PC-9 (cell line): ENCODE measurements around the gene HOXA11. TPM values are rescaled to one million over a fixed set of nuclear protein-coding genes. Genes with fewer than 3 reads are reported as not detected.

Experiments used
- BruUV-seq: library from RNA; stranded (reverse); fragments of 400-500 nt; replicated peaks from 2 replicates; lab custom pipeline; 2021; lab: Mats Ljungman, UMichigan
- CTCF ChIA-PET: fragments of 300-600 bp; sonication (Branson Sonifier 250); formaldehyde crosslinking; loops from one replicate; lab custom pipeline; 2022; ENCODE audit warnings: antibody characterized with exemption; lab: Charles Lee
- POLR2A ChIA-PET: fragments of 300-600 bp; sonication (Branson Sonifier 250); formaldehyde crosslinking; loops from one replicate; lab custom pipeline; 2022; ENCODE audit warnings: antibody characterized with exemption; ENCODE audit not compliant: unreplicated experiment; lab: Charles Lee
- DNase-seq, 2 experiments: peaks; one replicate each; pipeline versions ENCODE4 v3.0.0 to v3.0.0-alpha.2; 2015 to 2022; ENCODE audit warnings: mixed read lengths in 1 of 2
- H2AFZ ChIP-seq: fragments of 200-600 bp; sonication (generic); 2 replicates; pipeline ENCODE4 v1.8.1; 2017; ENCODE audit warnings: antibody characterized with exemption
- H3F3A ChIP-seq: fragments of 200-600 bp; sonication (generic); 2 replicates; pipeline ENCODE4 v1.8.1; 2017; ENCODE audit warnings: antibody characterized with exemption, mild to moderate bottlenecking, low read depth; ENCODE audit not compliant: insufficient read depth
- H3K27ac ChIP-seq: fragments of 200-600 bp; sonication (generic); 2 replicates; pipeline ENCODE4 v1.6.1; 2016; ENCODE audit warnings: mixed run types
- H3K27me3 ChIP-seq: fragments of 200-600 bp; sonication (generic); 2 replicates; pipeline ENCODE4 v1.6.1; 2016; ENCODE audit warnings: low read depth, mixed run types; ENCODE audit not compliant: insufficient read depth
- H3K36me3 ChIP-seq: fragments of 200-600 bp; sonication (generic); 2 replicates; pipeline ENCODE4 v1.6.1; 2016; ENCODE audit warnings: low read depth, mixed run types
- H3K4me1 ChIP-seq: fragments of 200-600 bp; sonication (generic); replicated peaks from 2 replicates; pipeline ENCODE4 v1.6.1; 2016; ENCODE audit warnings: mixed run types; ENCODE audit not compliant: insufficient read depth
- H3K4me2 ChIP-seq: fragments of 200-600 bp; sonication (generic); 2 replicates; pipeline ENCODE4 v1.6.1; 2017; ENCODE audit warnings: mixed run types
- H3K4me3 ChIP-seq: fragments of 200-600 bp; sonication (generic); 2 replicates; pipeline ENCODE4 v1.6.1; 2016; ENCODE audit warnings: mixed run types
- H3K79me2 ChIP-seq: fragments of 200-600 bp; sonication (generic); 2 replicates; pipeline ENCODE4 v1.6.1; 2017; ENCODE audit warnings: low read depth, mixed run types
- H3K9me2 ChIP-seq: fragments of 200-600 bp; sonication (generic); 2 replicates; pipeline ENCODE4 v1.8.1; 2017; ENCODE audit warnings: mild to moderate bottlenecking; ENCODE audit not compliant: insufficient read depth
- H3K9me3 ChIP-seq: fragments of 200-600 bp; sonication (generic); 2 replicates; pipeline ENCODE4 v1.8.1; 2016; ENCODE audit warnings: low read depth; ENCODE audit not compliant: insufficient read depth
- H4K20me1 ChIP-seq: fragments of 200-600 bp; sonication (generic); 2 replicates; pipeline ENCODE4 v1.8.1; 2017; ENCODE audit not compliant: insufficient read depth
- EZH2 ChIP-seq: fragments of 200-600 bp; sonication (generic); IDR thresholded peaks from 2 replicates; pipeline ENCODE4 v1.8.0; 2017; ENCODE audit warnings: antibody characterized with exemption, low read depth
- intact Hi-C: fragments of 100-400 bp; cut with micrococcal nuclease; formaldehyde crosslinking; loops from one replicate; pipeline ENCODE4 v1.10.0; 2022; ENCODE audit not compliant: unreplicated experiment
- total RNA-seq: library from RNA; stranded (reverse); gene quantifications from 2 replicates; pipeline ENCODE4 v1.2.3, GENCODE V29; 2021
- TF ChIP-seq, protein P1 (sequence below): fragments of 200-600 bp; sonication (generic); conservative IDR thresholded peaks from 2 replicates; pipeline ENCODE4 v1.6.1; 2017; ENCODE audit warnings: mixed run types, antibody characterized with exemption, mild to moderate bottlenecking, moderate library complexity

The HOXA11 gene
- total RNA-seq, 1 experiment from 2014 or later: 0.26 TPM

DNA sequence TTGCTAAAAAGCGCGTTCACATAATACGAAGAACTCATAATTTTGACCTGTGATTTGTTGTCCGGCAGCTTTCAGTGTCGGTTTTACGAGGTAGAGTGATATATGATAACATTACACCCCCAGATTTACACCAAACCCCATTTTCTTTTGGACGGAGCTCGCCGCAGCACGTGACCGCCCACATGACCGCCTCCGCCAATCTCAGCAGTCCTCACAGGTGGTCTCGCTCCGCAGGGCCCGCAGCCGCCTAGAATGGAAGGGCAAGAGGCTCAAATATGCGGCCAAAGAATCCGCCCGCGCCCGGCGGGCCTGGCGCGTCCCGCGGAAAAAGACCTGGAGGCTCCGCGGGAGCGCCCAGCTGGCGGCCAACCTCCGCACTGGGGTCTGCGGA is 28.5 kb downstream of the HOXA11 start, which contains the start of gene HOXA7:
HOXA7 (minus strand) TSS at position 168 of the 391 bp plus-strand sequence; CDS start at position 38, 130 bp downstream.
- Histone ChIP-seq H3K27ac (no peak within 1 kb of the TSS), H3F3A (no peaks in the 10 kb centered on the region), H3K9me3 (no peaks in the 10 kb centered on the region), H2AFZ (no peak within 1 kb of the TSS), H4K20me1 (no peaks in the 10 kb centered on the region), H3K4me3 (no peak within 1 kb of the TSS), H3K9me2 (no peaks in the 10 kb centered on the region), H3K27me3 (no peaks in the 10 kb centered on the region), H3K79me2 (no peaks in the 10 kb centered on the region), H3K4me2 (no peak within 1 kb of the TSS), H3K4me1 (0 out of 2 replicates have a peak, but pooled peaks cover 3% of the 10 kb centered on the region), H3K36me3 (no peaks in the 10 kb centered on the region)
- no TSS peak for BruUV-seq
- TF ChIP-seq, protein P1, sequence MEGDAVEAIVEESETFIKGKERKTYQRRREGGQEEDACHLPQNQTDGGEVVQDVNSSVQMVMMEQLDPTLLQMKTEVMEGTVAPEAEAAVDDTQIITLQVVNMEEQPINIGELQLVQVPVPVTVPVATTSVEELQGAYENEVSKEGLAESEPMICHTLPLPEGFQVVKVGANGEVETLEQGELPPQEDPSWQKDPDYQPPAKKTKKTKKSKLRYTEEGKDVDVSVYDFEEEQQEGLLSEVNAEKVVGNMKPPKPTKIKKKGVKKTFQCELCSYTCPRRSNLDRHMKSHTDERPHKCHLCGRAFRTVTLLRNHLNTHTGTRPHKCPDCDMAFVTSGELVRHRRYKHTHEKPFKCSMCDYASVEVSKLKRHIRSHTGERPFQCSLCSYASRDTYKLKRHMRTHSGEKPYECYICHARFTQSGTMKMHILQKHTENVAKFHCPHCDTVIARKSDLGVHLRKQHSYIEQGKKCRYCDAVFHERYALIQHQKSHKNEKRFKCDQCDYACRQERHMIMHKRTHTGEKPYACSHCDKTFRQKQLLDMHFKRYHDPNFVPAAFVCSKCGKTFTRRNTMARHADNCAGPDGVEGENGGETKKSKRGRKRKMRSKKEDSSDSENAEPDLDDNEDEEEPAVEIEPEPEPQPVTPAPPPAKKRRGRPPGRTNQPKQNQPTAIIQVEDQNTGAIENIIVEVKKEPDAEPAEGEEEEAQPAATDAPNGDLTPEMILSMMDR: no peak
- no peak for TF ChIP-seq EZH2
- intact Hi-C loops: no loop called here
- DNase-seq: no peak
- ChIA-PET POLR2A (no interaction called here), CTCF (interaction anchor here (0.6 kb wide), 1 partner anchor 469 kb away, joined by 4 read pairs; no protein-coding TSS in a partner anchor)

DNA sequence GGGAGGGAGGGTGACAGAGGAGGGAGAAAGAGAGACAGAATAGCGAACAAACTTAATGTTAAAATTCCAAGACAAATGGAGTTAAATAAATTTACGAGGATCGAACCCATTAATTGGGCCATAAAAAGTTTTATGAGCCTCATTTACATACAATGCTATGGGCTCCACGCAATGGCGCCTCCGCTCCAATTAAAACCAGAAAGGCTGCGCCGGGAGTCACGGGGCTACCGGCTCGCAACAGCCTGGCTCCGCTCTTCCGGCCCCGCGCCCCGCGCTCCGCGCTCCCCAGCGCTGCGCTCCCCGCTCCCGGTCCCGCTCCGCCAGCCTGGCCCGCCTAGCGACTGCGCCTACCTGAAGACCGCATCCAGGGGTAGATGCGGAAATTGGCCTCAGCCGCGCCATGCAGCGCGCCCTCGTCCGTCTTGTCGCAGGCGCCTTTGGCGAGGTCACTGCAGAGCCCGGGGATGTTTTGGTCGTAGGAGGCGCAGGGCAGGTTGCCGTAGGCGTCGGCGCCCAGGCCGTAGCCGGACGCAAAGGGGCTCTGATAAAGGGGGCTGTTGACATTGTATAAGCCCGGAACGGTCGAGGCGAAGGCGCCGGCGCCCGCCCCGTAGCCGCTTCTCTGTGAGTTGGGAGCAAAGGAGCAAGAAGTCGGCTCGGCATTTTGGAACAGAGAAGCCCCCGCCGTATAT is 29.1 kb downstream of the HOXA11 start:
- no peaks in the 10 kb centered on the region for H3K27me3 ChIP-seq
- no peak overlapping the region for H3K4me3 ChIP-seq
- H3F3A ChIP-seq: no peaks in the 10 kb centered on the region
- no peak overlapping the region for H3K27ac ChIP-seq
- no peak overlapping the region for H2AFZ ChIP-seq
- H3K9me2 ChIP-seq: no peaks in the 10 kb centered on the region
- BruUV-seq: no TSS peak
- intact Hi-C loops: no loop called here
- DNase-seq: no peak
- POLR2A ChIA-PET: interaction anchor here (0.6 kb wide), 1 partner anchor 520 kb away, joined by 10 read pairs; no protein-coding TSS in a partner anchor
- H3K9me3 ChIP-seq: no peaks in the 10 kb centered on the region
- no peaks in the 10 kb centered on the region for H4K20me1 ChIP-seq
- TF ChIP-seq, protein P1: no peak
- no peak for TF ChIP-seq EZH2
- H3K4me2 ChIP-seq: no peak overlapping the region
- no peaks in the 10 kb centered on the region for H3K79me2 ChIP-seq
- no peaks in the 10 kb centered on the region for H3K36me3 ChIP-seq
- 0 out of 2 replicates have a peak, but pooled peaks cover 3% of the 10 kb centered on the region for H3K4me1 ChIP-seq
- CTCF ChIA-PET: interaction anchor here (0.6 kb wide), 1 partner anchor 385 kb away, joined by 3 read pairs; no protein-coding TSS in a partner anchor

DNA sequence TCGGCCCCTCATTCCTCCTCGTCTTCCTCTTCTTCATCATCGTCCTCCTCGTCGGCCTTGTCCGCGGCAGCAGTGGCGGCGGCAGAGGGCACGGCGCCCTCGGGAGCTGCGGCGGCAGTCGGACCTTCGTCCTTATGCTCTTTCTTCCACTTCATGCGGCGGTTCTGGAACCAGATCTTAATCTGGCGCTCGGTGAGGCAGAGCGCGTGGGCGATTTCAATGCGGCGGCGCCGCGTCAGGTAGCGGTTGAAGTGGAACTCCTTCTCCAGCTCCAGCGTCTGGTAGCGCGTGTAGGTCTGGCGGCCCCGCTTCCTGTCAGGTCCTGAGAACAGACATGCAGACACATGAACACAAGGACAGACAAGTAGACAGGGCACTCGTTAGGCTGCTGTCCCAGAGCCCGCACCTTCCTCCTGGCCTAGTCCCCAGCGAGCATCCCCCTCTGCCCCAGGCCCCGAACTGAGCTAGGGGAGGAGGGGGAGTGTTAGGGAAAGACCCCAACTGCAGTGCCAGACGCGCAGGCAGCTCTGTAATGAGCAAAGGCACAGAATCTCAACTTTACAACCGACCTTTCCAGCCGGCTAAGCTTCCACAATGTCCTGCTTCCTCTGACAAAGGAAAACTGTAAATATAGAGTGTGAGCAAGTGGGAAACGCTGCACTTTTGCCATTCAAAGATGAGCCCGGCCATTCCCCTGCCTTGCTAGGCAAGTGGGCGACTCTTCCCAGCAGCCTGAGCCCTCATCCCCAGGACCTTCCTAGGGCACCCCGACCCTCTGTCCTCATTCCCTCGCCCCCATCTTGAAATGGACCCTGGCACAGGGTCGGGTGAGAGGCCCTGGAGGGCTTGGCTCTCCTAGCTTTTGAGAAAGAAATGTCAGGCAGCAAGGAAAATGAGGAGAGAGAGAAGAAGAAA is 29.9 kb downstream of the HOXA11 start:
- intact Hi-C loops: no loop called here
- TF ChIP-seq, protein P1: no peak
- no peak for TF ChIP-seq EZH2
- Histone ChIP-seq H2AFZ (no peak overlapping the region), H3K27me3 (no peaks in the 10 kb centered on the region), H3K4me2 (no peak overlapping the region), H3K4me3 (no peak overlapping the region), H3K79me2 (no peaks in the 10 kb centered on the region), H3K36me3 (no peaks in the 10 kb centered on the region), H3K27ac (no peak overlapping the region), H3K4me1 (no peaks in the 10 kb centered on the region), H4K20me1 (no peaks in the 10 kb centered on the region), H3F3A (no peaks in the 10 kb centered on the region), H3K9me3 (no peaks in the 10 kb centered on the region), H3K9me2 (no peaks in the 10 kb centered on the region)
- no peak for DNase-seq
- CTCF ChIA-PET: interaction anchor here (0.6 kb wide), 1 partner anchor 385 kb away, joined by 3 read pairs; no protein-coding TSS in a partner anchor
- POLR2A ChIA-PET: interaction anchor here (0.6 kb wide), 1 partner anchor 519 kb away, joined by 10 read pairs; no protein-coding TSS in a partner anchor
- no TSS peak for BruUV-seq
